ENCODE results near the gene ABHD12B.

GRCh38 chr14:50947446-50947845 lies 75.6 kb downstream of the ABHD12B start:
- TF ChIP-seq EP300 (IDR thresholded peaks at IDR 0.05) (no peak), CTCF (IDR thresholded peaks at IDR 0.05) (no peak)
